HCT116 (cell line): ENCODE data around the gene CNTN2. TPM values are rescaled to one million over a fixed set of nuclear protein-coding genes. Genes with fewer than 3 reads are reported as not detected.

Experiments
- ATAC-seq: fragments of 200-7000 bp; cut with Tn5 transposase; 2 replicates; pipeline ENCODE4 v1.9.1; 2020; ENCODE audit warnings: mild to moderate bottlenecking, moderate library complexity
- BruUV-seq: library from RNA; stranded (reverse); fragments of 400-500 nt; replicated peaks from 2 replicates; lab custom pipeline; 2021; lab: Mats Ljungman, UMichigan
- CTCF ChIA-PET: fragments of 300-600 bp; sonication (Branson Sonifier 250); formaldehyde crosslinking; loops from one replicate; lab custom pipeline; 2021; ENCODE audit warnings: antibody characterized with exemption; lab: Charles Lee
- POLR2A ChIA-PET: fragments of 300-600, 350-600 bp; sonication (Branson Sonifier 250); formaldehyde crosslinking; loops from one replicate; lab custom pipeline; 2021; ENCODE audit warnings: antibody characterized with exemption; lab: Charles Lee
- RAD21 ChIA-PET, 2 experiments: fragments of 300-600 bp; sonication (Branson Sonifier 250); formaldehyde crosslinking; loops; one replicate each; lab custom pipeline; 2023; ENCODE audit warnings: low total read pairs in 2 of 2; ENCODE audit not compliant: uncharacterized antibody in 2 of 2, unreplicated experiment in 2 of 2, low non-redundant PET in 1 of 2; lab: Charles Lee
- DNase-seq: peaks from one replicate; pipeline ENCODE4 v3.0.0-alpha.2; 2010; ENCODE audit warnings: low read depth, low spot score
- H2AFZ ChIP-seq: fragments of 200-600 bp; shearing (Covaris generic), sonication (generic); 2 replicates; pipeline ENCODE4 v1.6.1; 2017; ENCODE audit warnings: low read depth, mixed run types, mixed read lengths, antibody characterized with exemption, low read length; ENCODE audit not compliant: poor library complexity, severe bottlenecking
- H3K27ac ChIP-seq: 2 replicates; pipeline ENCODE4 v1.5.1; 2012; ENCODE audit warnings: low read depth, low read length
- H3K27me3 ChIP-seq: fragments of 200-600 bp; sonication (generic); 2 replicates; pipeline ENCODE4 v1.6.1; 2016; ENCODE audit warnings: mixed run types, low read length, mixed read lengths; ENCODE audit not compliant: insufficient read depth
- H3K36me3 ChIP-seq, 2 experiments: fragments of 200-500 bp in 1 of 2; fragments of 200-600 bp in 1 of 2; sonication (Bioruptor generic) in 1 of 2; sonication (generic) in 1 of 2; 2 replicates each; pipeline versions ENCODE4 v1.5.1 to v1.6.1; 2014 to 2016; ENCODE audit warnings: low read length in 2 of 2, inconsistent platforms in 1 of 2, mixed read lengths in 1 of 2, mixed run types in 1 of 2; ENCODE audit not compliant: insufficient read depth in 2 of 2, control insufficient read depth in 1 of 2
- H3K4me1 ChIP-seq, 2 experiments: fragments of 200-600 bp in 1 of 2; sonication (generic) in 1 of 2; 2 replicates each; pipeline versions ENCODE4 v1.5.1 to v1.6.1; 2012 to 2017; ENCODE audit warnings: low read length in 2 of 2, inconsistent platforms in 1 of 2, mild to moderate bottlenecking in 1 of 2, mixed read lengths in 1 of 2, mixed run types in 1 of 2, moderate library complexity in 1 of 2; ENCODE audit not compliant: insufficient read depth in 2 of 2, control insufficient read depth in 1 of 2
- H3K4me2 ChIP-seq: fragments of 200-600 bp; sonication (generic); 2 replicates; pipeline ENCODE4 v1.6.1; 2017; ENCODE audit warnings: mixed run types, low read length, mixed read lengths
- H3K4me3 ChIP-seq, 2 experiments: fragments of 200-600 bp in 1 of 2; sonication (generic) in 1 of 2; replicated peaks in 1 of 2; 2 replicates each; pipeline ENCODE4 v1.5.1; 2011 to 2016; ENCODE audit warnings: low read length in 2 of 2, control low read depth in 1 of 2, low read depth in 1 of 2, mild to moderate bottlenecking in 1 of 2, mixed read lengths in 1 of 2, mixed run types in 1 of 2
- H3K79me2 ChIP-seq: fragments of 200-600 bp; sonication (generic); 2 replicates; pipeline ENCODE4 v1.6.1; 2017; ENCODE audit warnings: mild to moderate bottlenecking, mixed run types, low read length, moderate library complexity, mixed read lengths; ENCODE audit not compliant: insufficient read depth
- H3K9ac ChIP-seq: fragments of 200-600 bp; sonication (generic); 2 replicates; pipeline ENCODE4 v1.6.1; 2016; ENCODE audit warnings: low read length, mixed read lengths
- H3K9me2 ChIP-seq: fragments of 200-600 bp; sonication (generic), shearing (Covaris generic); 2 replicates; pipeline ENCODE4 v1.6.1; 2017; ENCODE audit warnings: mixed run types, mild to moderate bottlenecking, moderate library complexity; ENCODE audit not compliant: insufficient read depth
- H3K9me3 ChIP-seq, 2 experiments: fragments of 200-500 bp in 1 of 2; fragments of 200-600 bp in 1 of 2; sonication (Bioruptor generic) in 1 of 2; sonication (generic) in 1 of 2; 2 replicates each; pipeline ENCODE4 v1.6.1; 2014 to 2017; ENCODE audit warnings: low read length in 2 of 2, mixed read lengths in 2 of 2, inconsistent platforms in 1 of 2, low read depth in 1 of 2, mild to moderate bottlenecking in 1 of 2, mixed run types in 1 of 2, moderate library complexity in 1 of 2; ENCODE audit not compliant: control insufficient read depth in 1 of 2, insufficient read depth in 1 of 2
- H4K20me1 ChIP-seq: fragments of 200-600 bp; sonication (generic), shearing (Covaris generic); 2 replicates; pipeline ENCODE4 v1.6.1; 2017; ENCODE audit warnings: mixed run types, mild to moderate bottlenecking, moderate library complexity; ENCODE audit not compliant: insufficient read depth
- CBX3 ChIP-seq: IDR thresholded peaks from 2 replicates; pipeline ENCODE4 v1.6.1; 2012; ENCODE audit warnings: low read depth
- EZH2phosphoT487 ChIP-seq: fragments of 200-600 bp; IDR thresholded peaks from 2 replicates; pipeline ENCODE4 v1.6.1; 2018; ENCODE audit warnings: antibody characterized with exemption, borderline replicate concordance
- JUND ChIP-seq: IDR thresholded peaks from 2 replicates; pipeline ENCODE4 v1.6.1; 2012
- POLR2A ChIP-seq: IDR thresholded peaks from 2 replicates; pipeline ENCODE4 v1.7.0; 2011; ENCODE audit warnings: borderline replicate concordance; ENCODE audit not compliant: insufficient read depth, insufficient read length; ENCODE audit errors: extremely low read depth
- POLR2AphosphoS5 ChIP-seq: IDR thresholded peaks from 2 replicates; pipeline ENCODE4 v1.6.1; 2011; ENCODE audit warnings: mild to moderate bottlenecking, low read depth, low read length, moderate library complexity
- RAD21 ChIP-seq: IDR thresholded peaks from 2 replicates; pipeline ENCODE4 v1.6.1; 2012; ENCODE audit warnings: low read depth, mild to moderate bottlenecking
- SRF ChIP-seq: IDR thresholded peaks from 2 replicates; pipeline ENCODE4 v1.6.1; 2012; ENCODE audit warnings: low read depth
- TCF7L2 ChIP-seq: IDR thresholded peaks from 2 replicates; pipeline ENCODE4 v1.7.0; 2011; ENCODE audit warnings: borderline replicate concordance, inconsistent platforms; ENCODE audit not compliant: insufficient read depth, insufficient read length; ENCODE audit errors: extremely low read depth
- ZNF274 ChIP-seq: fragments of 200-500 bp; sonication (Bioruptor generic); IDR thresholded peaks from 2 replicates; pipeline ENCODE4 v1.6.1; 2014; ENCODE audit warnings: mild to moderate bottlenecking, low read depth, low read length, inconsistent platforms
- intact Hi-C: fragments of 100-400 bp; cut with micrococcal nuclease; formaldehyde crosslinking; loops from 2 replicates; pipeline ENCODE4 v1.10.0; 2022
- total RNA-seq: library from RNA; stranded (reverse); gene quantifications from one replicate; pipeline ENCODE4 v1.2.1, GENCODE V29; 2021; ENCODE audit not compliant: unreplicated experiment
- TF ChIP-seq, protein P1 (sequence below): IDR thresholded peaks from 2 replicates; pipeline ENCODE4 v1.6.1; 2012; ENCODE audit warnings: low read depth
- TF ChIP-seq, protein P2 (sequence below): IDR thresholded peaks from 2 replicates; pipeline ENCODE4 v1.6.1; 2011; ENCODE audit warnings: mild to moderate bottlenecking, low read length, moderate library complexity; ENCODE audit not compliant: insufficient replicate concordance; ENCODE audit errors: extremely low read depth
- TF ChIP-seq, protein P3 (sequence below): IDR thresholded peaks from 2 replicates; pipeline ENCODE4 v1.6.1; 2012
- TF ChIP-seq, protein P4 (sequence below), 3 experiments: fragments of 200-600 bp in 1 of 3; sonication (generic) in 1 of 3; IDR thresholded peaks in 2 of 3; conservative IDR thresholded peaks in 1 of 3; 2 replicates each; pipeline ENCODE4 v1.5.1; 2012 to 2017; ENCODE audit warnings: low read depth in 2 of 3, low read length in 2 of 3, antibody characterized with exemption in 1 of 3, borderline replicate concordance in 1 of 3, control low read depth in 1 of 3, mild to moderate bottlenecking in 1 of 3, mixed read lengths in 1 of 3, mixed run types in 1 of 3, moderate library complexity in 1 of 3; ENCODE audit not compliant: insufficient read depth in 1 of 3

CNTN2 gene
- total RNA-seq, 1 experiment from 2014 or later: 0.15 TPM

DNA sequence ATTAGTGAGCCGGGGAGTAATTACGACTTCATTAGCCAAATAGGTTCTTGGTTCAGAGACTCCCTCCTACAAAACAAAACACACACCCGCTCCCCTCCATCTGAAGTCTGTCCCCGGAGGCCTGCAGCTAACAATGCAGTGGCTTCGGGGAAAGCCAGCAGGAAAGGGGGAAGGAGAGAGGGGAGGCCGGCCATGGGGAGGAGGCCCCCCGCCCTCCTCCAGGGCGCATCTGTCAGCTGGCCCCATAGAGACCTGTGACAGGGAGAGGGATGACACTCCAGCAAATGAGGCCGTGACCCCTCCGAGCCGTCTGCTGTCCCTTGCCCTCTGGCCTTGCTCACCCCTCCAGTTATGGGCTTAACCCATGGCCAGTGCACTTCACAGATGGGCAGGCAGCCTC, 12.1 kb upstream of the CNTN2 start:
- Histone ChIP-seq H3K79me2 (no peaks in the 10 kb centered on the region), H3K4me1 (no peaks in the 10 kb centered on the region), H3K4me2 (no peak overlapping the region), H2AFZ (no peak overlapping the region), H4K20me1 (no peaks in the 10 kb centered on the region), H3K9me2 (no peaks in the 10 kb centered on the region), H3K9ac (no peak overlapping the region), H3K4me3 (no peak overlapping the region), H3K36me3 (no peaks in the 10 kb centered on the region), H3K27ac (no peak overlapping the region), H3K27me3 (no peaks in the 10 kb centered on the region), H3K9me3 (no peaks in the 10 kb centered on the region)
- RAD21 ChIA-PET: no interaction called here
- no TSS peak for BruUV-seq
- TF ChIP-seq POLR2A (no peak), POLR2AphosphoS5 (no peak), ZNF274 (no peak), TCF7L2 (no peak), SRF (no peak), JUND (no peak), RAD21 (no peak), EZH2phosphoT487 (no peak), CBX3 (no peak)
- TF ChIP-seq, protein P1, sequence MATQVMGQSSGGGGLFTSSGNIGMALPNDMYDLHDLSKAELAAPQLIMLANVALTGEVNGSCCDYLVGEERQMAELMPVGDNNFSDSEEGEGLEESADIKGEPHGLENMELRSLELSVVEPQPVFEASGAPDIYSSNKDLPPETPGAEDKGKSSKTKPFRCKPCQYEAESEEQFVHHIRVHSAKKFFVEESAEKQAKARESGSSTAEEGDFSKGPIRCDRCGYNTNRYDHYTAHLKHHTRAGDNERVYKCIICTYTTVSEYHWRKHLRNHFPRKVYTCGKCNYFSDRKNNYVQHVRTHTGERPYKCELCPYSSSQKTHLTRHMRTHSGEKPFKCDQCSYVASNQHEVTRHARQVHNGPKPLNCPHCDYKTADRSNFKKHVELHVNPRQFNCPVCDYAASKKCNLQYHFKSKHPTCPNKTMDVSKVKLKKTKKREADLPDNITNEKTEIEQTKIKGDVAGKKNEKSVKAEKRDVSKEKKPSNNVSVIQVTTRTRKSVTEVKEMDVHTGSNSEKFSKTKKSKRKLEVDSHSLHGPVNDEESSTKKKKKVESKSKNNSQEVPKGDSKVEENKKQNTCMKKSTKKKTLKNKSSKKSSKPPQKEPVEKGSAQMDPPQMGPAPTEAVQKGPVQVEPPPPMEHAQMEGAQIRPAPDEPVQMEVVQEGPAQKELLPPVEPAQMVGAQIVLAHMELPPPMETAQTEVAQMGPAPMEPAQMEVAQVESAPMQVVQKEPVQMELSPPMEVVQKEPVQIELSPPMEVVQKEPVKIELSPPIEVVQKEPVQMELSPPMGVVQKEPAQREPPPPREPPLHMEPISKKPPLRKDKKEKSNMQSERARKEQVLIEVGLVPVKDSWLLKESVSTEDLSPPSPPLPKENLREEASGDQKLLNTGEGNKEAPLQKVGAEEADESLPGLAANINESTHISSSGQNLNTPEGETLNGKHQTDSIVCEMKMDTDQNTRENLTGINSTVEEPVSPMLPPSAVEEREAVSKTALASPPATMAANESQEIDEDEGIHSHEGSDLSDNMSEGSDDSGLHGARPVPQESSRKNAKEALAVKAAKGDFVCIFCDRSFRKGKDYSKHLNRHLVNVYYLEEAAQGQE: no peak
- TF ChIP-seq, protein P2, sequence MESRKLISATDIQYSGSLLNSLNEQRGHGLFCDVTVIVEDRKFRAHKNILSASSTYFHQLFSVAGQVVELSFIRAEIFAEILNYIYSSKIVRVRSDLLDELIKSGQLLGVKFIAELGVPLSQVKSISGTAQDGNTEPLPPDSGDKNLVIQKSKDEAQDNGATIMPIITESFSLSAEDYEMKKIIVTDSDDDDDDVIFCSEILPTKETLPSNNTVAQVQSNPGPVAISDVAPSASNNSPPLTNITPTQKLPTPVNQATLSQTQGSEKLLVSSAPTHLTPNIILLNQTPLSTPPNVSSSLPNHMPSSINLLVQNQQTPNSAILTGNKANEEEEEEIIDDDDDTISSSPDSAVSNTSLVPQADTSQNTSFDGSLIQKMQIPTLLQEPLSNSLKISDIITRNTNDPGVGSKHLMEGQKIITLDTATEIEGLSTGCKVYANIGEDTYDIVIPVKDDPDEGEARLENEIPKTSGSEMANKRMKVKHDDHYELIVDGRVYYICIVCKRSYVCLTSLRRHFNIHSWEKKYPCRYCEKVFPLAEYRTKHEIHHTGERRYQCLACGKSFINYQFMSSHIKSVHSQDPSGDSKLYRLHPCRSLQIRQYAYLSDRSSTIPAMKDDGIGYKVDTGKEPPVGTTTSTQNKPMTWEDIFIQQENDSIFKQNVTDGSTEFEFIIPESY: no peak
- TF ChIP-seq, protein P3, sequence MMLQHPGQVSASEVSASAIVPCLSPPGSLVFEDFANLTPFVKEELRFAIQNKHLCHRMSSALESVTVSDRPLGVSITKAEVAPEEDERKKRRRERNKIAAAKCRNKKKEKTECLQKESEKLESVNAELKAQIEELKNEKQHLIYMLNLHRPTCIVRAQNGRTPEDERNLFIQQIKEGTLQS: no peak
- TF ChIP-seq, protein P4, sequence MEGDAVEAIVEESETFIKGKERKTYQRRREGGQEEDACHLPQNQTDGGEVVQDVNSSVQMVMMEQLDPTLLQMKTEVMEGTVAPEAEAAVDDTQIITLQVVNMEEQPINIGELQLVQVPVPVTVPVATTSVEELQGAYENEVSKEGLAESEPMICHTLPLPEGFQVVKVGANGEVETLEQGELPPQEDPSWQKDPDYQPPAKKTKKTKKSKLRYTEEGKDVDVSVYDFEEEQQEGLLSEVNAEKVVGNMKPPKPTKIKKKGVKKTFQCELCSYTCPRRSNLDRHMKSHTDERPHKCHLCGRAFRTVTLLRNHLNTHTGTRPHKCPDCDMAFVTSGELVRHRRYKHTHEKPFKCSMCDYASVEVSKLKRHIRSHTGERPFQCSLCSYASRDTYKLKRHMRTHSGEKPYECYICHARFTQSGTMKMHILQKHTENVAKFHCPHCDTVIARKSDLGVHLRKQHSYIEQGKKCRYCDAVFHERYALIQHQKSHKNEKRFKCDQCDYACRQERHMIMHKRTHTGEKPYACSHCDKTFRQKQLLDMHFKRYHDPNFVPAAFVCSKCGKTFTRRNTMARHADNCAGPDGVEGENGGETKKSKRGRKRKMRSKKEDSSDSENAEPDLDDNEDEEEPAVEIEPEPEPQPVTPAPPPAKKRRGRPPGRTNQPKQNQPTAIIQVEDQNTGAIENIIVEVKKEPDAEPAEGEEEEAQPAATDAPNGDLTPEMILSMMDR (IDR thresholded peaks at IDR 0.05 in 2 of 3, conservative IDR thresholded peaks at IDR 0.05 in 1 of 3; ENCODE audit: borderline replicate concordance in 1 of 3, insufficient read depth in 1 of 3, low read depth in 2 of 3, low read length in 2 of 3): no peak
- intact Hi-C loops: no loop called here
- ATAC-seq: no peak
- no peak for DNase-seq
- CTCF ChIA-PET: interaction anchor here (2.4 kb wide), 1 partner anchor 31 kb away, joined by 6 read pairs; no protein-coding TSS in a partner anchor
- POLR2A ChIA-PET: no interaction called here
